H9 (cell line): Measurements from ENCODE around the gene ADAMTS8. TPM values are rescaled to one million over a fixed set of nuclear protein-coding genes. Genes with fewer than 3 reads are reported as not detected.

Experiments used
- DNase-seq: peaks from one replicate; pipeline ENCODE4 v3.0.0-alpha.2; 2017
- H2AFZ ChIP-seq: one replicate; pipeline ENCODE4 v1.6.1; 2013; ENCODE audit warnings: mild to moderate bottlenecking, low read length, control low read depth, moderate library complexity
- H2AK5ac ChIP-seq: 2 replicates; pipeline ENCODE4 v1.6.1; 2013; ENCODE audit warnings: low read length, control low read depth, mixed read lengths; ENCODE audit not compliant: insufficient read length
- H2BK120ac ChIP-seq: one replicate; pipeline ENCODE4 v1.6.1; 2013; ENCODE audit warnings: low read depth, mild to moderate bottlenecking, low read length, control low read depth, inconsistent platforms; ENCODE audit not compliant: poor library complexity, severe bottlenecking
- H2BK12ac ChIP-seq: 2 replicates; pipeline ENCODE4 v1.6.1; 2013; ENCODE audit warnings: low read length, control low read depth, mixed read lengths, low read depth; ENCODE audit not compliant: insufficient read length
- H2BK15ac ChIP-seq: 2 replicates; pipeline ENCODE4 v1.6.1; 2013; ENCODE audit warnings: low read depth, low read length, control low read depth
- H2BK20ac ChIP-seq: one replicate; pipeline ENCODE4 v1.6.1; 2013; ENCODE audit warnings: low read depth, mild to moderate bottlenecking, low read length, control low read depth, inconsistent platforms; ENCODE audit not compliant: poor library complexity, severe bottlenecking
- H2BK5ac ChIP-seq: 2 replicates; pipeline ENCODE4 v1.6.1; 2013; ENCODE audit warnings: low read length, control low read depth, mixed read lengths; ENCODE audit not compliant: insufficient read length
- H3K14ac ChIP-seq: 2 replicates; pipeline ENCODE4 v1.6.1; 2013; ENCODE audit warnings: low read length, control low read depth; ENCODE audit not compliant: insufficient read depth
- H3K18ac ChIP-seq: 2 replicates; pipeline ENCODE4 v1.6.1; 2013; ENCODE audit warnings: low read depth, mild to moderate bottlenecking, mixed read lengths, low read length, control low read depth; ENCODE audit not compliant: insufficient read length
- H3K23ac ChIP-seq: 2 replicates; pipeline ENCODE4 v1.6.1; 2013; ENCODE audit warnings: low read length, control low read depth, mixed read lengths, low read depth; ENCODE audit not compliant: insufficient read length
- H3K23me2 ChIP-seq: 2 replicates; pipeline ENCODE4 v1.6.1; 2013; ENCODE audit warnings: low read depth, mild to moderate bottlenecking, mixed read lengths, low read length, control low read depth; ENCODE audit not compliant: insufficient read length, poor library complexity, severe bottlenecking
- H3K27ac ChIP-seq: 2 replicates; pipeline ENCODE4 v1.5.1; 2013; ENCODE audit warnings: low read length, control low read depth, mixed read lengths, low read depth; ENCODE audit not compliant: insufficient read length
- H3K27me3 ChIP-seq: 2 replicates; pipeline ENCODE4 v1.6.1; 2013; ENCODE audit warnings: low read length, control low read depth, inconsistent platforms; ENCODE audit not compliant: insufficient read depth
- H3K4ac ChIP-seq: 2 replicates; pipeline ENCODE4 v1.6.1; 2013; ENCODE audit warnings: low read depth, mild to moderate bottlenecking, control low read depth, inconsistent platforms, low read length, moderate library complexity
- H3K4me1 ChIP-seq: 2 replicates; pipeline ENCODE4 v1.6.1; 2013; ENCODE audit warnings: low read length, control low read depth, inconsistent platforms; ENCODE audit not compliant: insufficient read depth
- H3K4me2 ChIP-seq: 2 replicates; pipeline ENCODE4 v1.6.1; 2013; ENCODE audit warnings: low read length, control low read depth, mixed read lengths; ENCODE audit not compliant: insufficient read length, insufficient read depth
- H3K56ac ChIP-seq: 2 replicates; pipeline ENCODE4 v1.6.1; 2013; ENCODE audit warnings: low read depth, mild to moderate bottlenecking, mixed read lengths, low read length, control low read depth; ENCODE audit not compliant: insufficient read length
- H3K79me1 ChIP-seq: 2 replicates; pipeline ENCODE4 v1.6.1; 2013; ENCODE audit warnings: low read depth, mild to moderate bottlenecking, moderate library complexity, low read length, control low read depth, inconsistent platforms; ENCODE audit not compliant: insufficient read depth, poor library complexity, severe bottlenecking
- H3K79me2 ChIP-seq: 2 replicates; pipeline ENCODE4 v1.6.1; 2013; ENCODE audit warnings: low read length, control low read depth, inconsistent platforms; ENCODE audit not compliant: insufficient read depth
- H3K9ac ChIP-seq: 2 replicates; pipeline ENCODE4 v1.6.1; 2013; ENCODE audit warnings: low read length, control low read depth, mixed read lengths; ENCODE audit not compliant: insufficient read length; ENCODE audit errors: extremely low read depth
- H3K9me3 ChIP-seq: one replicate; pipeline ENCODE4 v1.6.1; 2013; ENCODE audit warnings: low read depth, low read length, inconsistent platforms; ENCODE audit not compliant: control insufficient read depth
- H3T11ph ChIP-seq: one replicate; pipeline ENCODE4 v1.6.1; 2013; ENCODE audit warnings: mild to moderate bottlenecking, low read length, control low read depth, inconsistent platforms
- H4K20me1 ChIP-seq: one replicate; pipeline ENCODE4 v1.6.1; 2013; ENCODE audit not compliant: control insufficient read depth, insufficient read length, insufficient read depth
- H4K5ac ChIP-seq: 2 replicates; pipeline ENCODE4 v1.6.1; 2013; ENCODE audit warnings: low read depth, mild to moderate bottlenecking, mixed read lengths, low read length, control low read depth; ENCODE audit not compliant: insufficient read length
- H4K8ac ChIP-seq: replicated peaks from 2 replicates; pipeline ENCODE4 v1.6.1; 2013; ENCODE audit warnings: low read length, control low read depth, mixed read lengths, low read depth; ENCODE audit not compliant: insufficient read length
- H4K91ac ChIP-seq: 2 replicates; pipeline ENCODE4 v1.6.1; 2013; ENCODE audit warnings: low read depth, mild to moderate bottlenecking, moderate library complexity, mixed read lengths, low read length, control low read depth; ENCODE audit not compliant: insufficient read length
- H3K27ac Mint-ChIP-seq, 3 experiments: 2 replicates in 2 of 3; 3 replicates in 1 of 3; pipeline ENCODE4 v1.8.0; 2020 to 2021; ENCODE audit warnings: mixed read lengths in 3 of 3, mild to moderate bottlenecking in 1 of 3, moderate library complexity in 1 of 3
- H3K27me3 Mint-ChIP-seq: 2 replicates; pipeline ENCODE4 v1.8.0; 2021; ENCODE audit warnings: low read depth, mild to moderate bottlenecking, moderate library complexity, mixed read lengths
- H3K36me3 Mint-ChIP-seq, 3 experiments: 2 replicates in 2 of 3; 3 replicates in 1 of 3; pipeline ENCODE4 v1.8.0; 2020 to 2021; ENCODE audit warnings: low read depth in 3 of 3, mixed read lengths in 3 of 3; ENCODE audit not compliant: insufficient read depth in 1 of 3
- H3K4me1 Mint-ChIP-seq, 2 experiments: 2 replicates each; pipeline ENCODE4 v1.8.0; 2020; ENCODE audit warnings: mixed read lengths in 2 of 2
- H3K4me3 Mint-ChIP-seq, 2 experiments: 2 replicates in 1 of 2; 3 replicates in 1 of 2; pipeline ENCODE4 v1.8.0; 2020 to 2021; ENCODE audit warnings: mild to moderate bottlenecking in 2 of 2, mixed read lengths in 2 of 2, moderate library complexity in 1 of 2
- H3K9me3 Mint-ChIP-seq, 2 experiments: 2 replicates in 1 of 2; 3 replicates in 1 of 2; pipeline ENCODE4 v1.8.0; 2020; ENCODE audit warnings: mild to moderate bottlenecking in 2 of 2, mixed read lengths in 2 of 2, moderate library complexity in 1 of 2
- CTCF ChIP-seq: fragments of 200-600 bp; sonication (generic); conservative IDR thresholded peaks from 3 replicates; pipeline ENCODE4 v1.8.0; 2021; ENCODE audit warnings: antibody characterized with exemption, mild to moderate bottlenecking
- whole genome bisulfite sequencing: extraction: QIAGEN DNeasy Blood & Tissue Kit; methylation state at CpG from one replicate; pipeline ENCODE4 v1.1.7; 2013; ENCODE audit warnings: missing lambda C conversion rate, low lambda C conversion rate, mixed read lengths; ENCODE audit not compliant: insufficient read length; ENCODE audit errors: extremely low coverage; 5-methylcytosine and 5-hydroxymethylcytosine counted together
- total RNA-seq: library from RNA; stranded (reverse); gene quantifications from 2 replicates; pipeline ENCODE4 v1.2.1, GENCODE V29; 2021

The ADAMTS8 gene
- total RNA-seq, 1 experiment from 2014 or later, result 5.0 TPM

DNA sequence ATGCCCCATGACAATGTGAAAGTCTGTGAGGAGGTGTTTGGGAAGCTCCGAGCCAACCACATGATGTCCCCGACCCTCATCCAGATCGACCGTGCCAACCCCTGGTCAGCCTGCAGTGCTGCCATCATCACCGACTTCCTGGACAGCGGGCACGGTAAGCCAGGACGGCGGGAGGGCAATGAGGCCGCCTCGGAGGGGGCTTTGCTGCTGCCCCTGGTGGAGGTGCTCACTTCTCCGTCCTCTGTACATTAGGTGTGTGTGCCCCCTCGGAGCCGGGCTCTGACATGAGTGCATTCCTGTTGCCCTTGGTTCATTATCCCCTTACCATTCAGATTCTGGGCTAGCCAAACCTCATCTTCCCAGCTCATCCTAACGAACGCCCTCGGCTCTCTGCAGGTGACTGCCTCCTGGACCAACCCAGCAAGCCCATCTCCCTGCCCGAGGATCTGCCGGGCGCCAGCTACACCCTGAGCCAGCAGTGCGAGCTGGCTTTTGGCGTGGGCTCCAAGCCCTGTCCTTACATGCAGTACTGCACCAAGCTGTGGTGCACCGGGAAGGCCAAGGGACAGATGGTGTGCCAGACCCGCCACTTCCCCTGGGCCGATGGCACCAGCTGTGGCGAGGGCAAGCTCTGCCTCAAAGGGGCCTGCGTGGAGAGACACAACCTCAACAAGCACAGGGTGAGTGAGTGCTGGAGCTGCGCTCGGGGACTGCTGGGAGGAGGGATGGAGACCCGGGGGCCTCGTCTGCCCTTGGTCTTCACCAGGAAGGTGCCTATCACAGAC, 33.9 kb upstream of the ADAMTS8 start:
- Histone ChIP-seq H2BK15ac (no peak overlapping the region), H3K9me3 (no peaks in the 10 kb centered on the region), H3K4ac (no peak overlapping the region), H2AFZ (no peak overlapping the region), H2BK12ac (no peak overlapping the region), H3K23ac (no peak overlapping the region), H3K56ac (no peak overlapping the region), H2AK5ac (no peak overlapping the region), H4K8ac (no peak overlapping the region), H3K79me2 (no peaks in the 10 kb centered on the region), H3K4me1 (no peaks in the 10 kb centered on the region), H4K20me1 (no peaks in the 10 kb centered on the region), H3T11ph (no peak overlapping the region), H4K5ac (no peak overlapping the region), H2BK5ac (no peak overlapping the region), H3K9ac (no peak overlapping the region), H3K14ac (no peak overlapping the region), H3K27me3 (no peaks in the 10 kb centered on the region), H2BK20ac (no peak overlapping the region), H2BK120ac (no peak overlapping the region), H4K91ac (no peak overlapping the region), H3K18ac (no peak overlapping the region), H3K23me2 (no peaks in the 10 kb centered on the region), H3K4me2 (no peak overlapping the region), H3K79me1 (no peaks in the 10 kb centered on the region), H3K27ac (no peak overlapping the region)
- Mint-ChIP-seq H3K4me3 (no peak overlapping the region), H3K36me3 (no peaks in the 10 kb centered on the region; a peak in 1 of 7 replicates), H3K4me1 (no peaks in the 10 kb centered on the region), H3K9me3 (no peaks in the 10 kb centered on the region), H3K27me3 (peaks cover 23% of the 10 kb centered on the region), H3K27ac (peak overlapping the region in 1 of 3 experiments; percentile 83; a peak in 2 of 7 replicates)
- no peak for TF ChIP-seq CTCF
- no peak for DNase-seq
- WGBS, result no CpG with 5 or more reads among the region's 31 CpGs
